ENCODE data around the gene ZNF662.
"Not testable (repeated sequence)": the region's sequence is repeated elsewhere in the genome, so short reads cannot be mapped to it uniquely, and the experiment has no call there.

Gene ZNF662

GRCh38 chr3:42906070-42906847, at the start of gene ZNF662:
ZNF662 (plus strand) TSS chr3:42906142; CDS start chr3:42908115, 1,973 bp downstream.
- peak; percentile 49 to 75 for ATAC-seq

- ATAC-seq, result no peak
Measured at GRCh38 chr3:42856544-42856943, 49.4 kb upstream of the ZNF662 start.

- no peak for ATAC-seq
Measured at GRCh38 chr3:42864321-42864950, 41.5 kb upstream of the ZNF662 start.

GRCh38 chr3:42865256-42865655, 40.7 kb upstream of the ZNF662 start:
- no peak for ATAC-seq

GRCh38 chr3:42867138-42867537, 38.8 kb upstream of the ZNF662 start:
- no peak for ATAC-seq

- no peak for ATAC-seq
Measured at GRCh38 chr3:42868841-42869240, 37.1 kb upstream of the ZNF662 start.

- no peak for ATAC-seq
Measured at GRCh38 chr3:42871592-42872196, 34.2 kb upstream of the ZNF662 start.

- no peak for ATAC-seq
Measured at GRCh38 chr3:42872718-42873117, 33.2 kb upstream of the ZNF662 start.

GRCh38 chr3:42873221-42873982, 32.5 kb upstream of the ZNF662 start:
- ATAC-seq, result no peak

GRCh38 chr3:42874749-42875148, 31.2 kb upstream of the ZNF662 start:
- no peak for ATAC-seq

GRCh38 chr3:42875325-42876151, 30.4 kb upstream of the ZNF662 start, which contains the start of gene CYP8B1:
CYP8B1 (minus strand) TSS chr3:42875879; CDS start chr3:42875816, 63 bp downstream.
- ATAC-seq, result no peak

GRCh38 chr3:42876401-42876800, 29.5 kb upstream of the ZNF662 start:
- ATAC-seq, result no peak

GRCh38 chr3:42876940-42877720, 28.8 kb upstream of the ZNF662 start:
- ATAC-seq, result no peak

- ATAC-seq, result no peak
Measured at GRCh38 chr3:42877881-42878280, 28.1 kb upstream of the ZNF662 start.

GRCh38 chr3:42880183-42880582, 25.8 kb upstream of the ZNF662 start:
- no peak for ATAC-seq

GRCh38 chr3:42880601-42881451, 25.1 kb upstream of the ZNF662 start:
- ATAC-seq, result peak; percentile 99 to 100

- not testable (repeated sequence) for ATAC-seq
Measured at GRCh38 chr3:42883251-42883930, 22.6 kb upstream of the ZNF662 start.

- no peak for ATAC-seq
Measured at GRCh38 chr3:42884324-42884723, 21.6 kb upstream of the ZNF662 start.

- ATAC-seq, result no peak
Measured at GRCh38 chr3:42886294-42886822, 19.6 kb upstream of the ZNF662 start.

Measured in activated CD4-positive, CD25-positive, alpha-beta regulatory T cell treated with anti-CD3 and anti-CD28 coated beads, Interleukin-2, amount 50 U/mL, for 24 hours (primary cell).